GM19455 (cell line): Measurements from ENCODE around the gene SLC25A41.
A peak's percentile ranks its signal among the peaks of the same experiment; 100 is the strongest.
"Not testable (repeated sequence)": the region's sequence is repeated elsewhere in the genome, so short reads cannot be mapped to it uniquely, and the experiment has no call there.

Experiments used
- ATAC-seq: cut with Tn5 transposase; IDR thresholded peaks from one replicate; pipeline ENCODE4 v1.9.1; 2021; ENCODE audit not compliant: unreplicated experiment

The SLC25A41 gene

GRCh38 chr19:6428692-6429418 is 4.7 kb downstream of the SLC25A41 start:
- not testable (repeated sequence) for ATAC-seq

GRCh38 chr19:6427131-6427530 is 6.4 kb downstream of the SLC25A41 start:
- ATAC-seq: no peak

- no peak for ATAC-seq
These were observed 7.6 kb downstream of the SLC25A41 start for GRCh38 chr19:6425732-6426620.

GRCh38 chr19:6424939-6425731 is 8.4 kb downstream of the SLC25A41 start:
- peak; percentile 91 for ATAC-seq

- ATAC-seq: no peak
These were observed 9.2 kb downstream of the SLC25A41 start, which contains the start of gene KHSRP for GRCh38 chr19:6424195-6424938. TSS of gene KHSRP (minus strand) at chr19:6424811. CDS start at chr19:6424701, 110 bp downstream.

GRCh38 chr19:6423499-6424194 is 9.9 kb downstream of the SLC25A41 start:
- no peak for ATAC-seq

- no peak for ATAC-seq
These were observed 12.2 kb downstream of the SLC25A41 start for GRCh38 chr19:6421075-6422014.

GRCh38 chr19:6418562-6418932 is 15.0 kb downstream of the SLC25A41 start:
- ATAC-seq: no peak

GRCh38 chr19:6417713-6418561 is 15.6 kb downstream of the SLC25A41 start:
- no peak for ATAC-seq

- no peak for ATAC-seq
These were observed 16.7 kb downstream of the SLC25A41 start for GRCh38 chr19:6416658-6417405.

- ATAC-seq: no peak
These were observed 17.9 kb downstream of the SLC25A41 start for GRCh38 chr19:6415591-6416190.

- no peak for ATAC-seq
These were observed 18.6 kb downstream of the SLC25A41 start for GRCh38 chr19:6414793-6415590.

- ATAC-seq: no peak
These were observed 19.6 kb downstream of the SLC25A41 start for GRCh38 chr19:6413721-6414643.

GRCh38 chr19:6413291-6413690 is 20.3 kb downstream of the SLC25A41 start:
- ATAC-seq: no peak
